Esophagus squamous epithelium (tissue), 5 donors: Measurements from ENCODE around the gene TMEM123. TPM values are rescaled to one million over a fixed set of nuclear protein-coding genes. Genes with fewer than 3 reads are reported as not detected.
A peak's percentile ranks its signal among the peaks of the same experiment; 100 is the strongest.

ENCODE experiments used
- DNase-seq: peaks from one replicate; lab custom pipeline; 2025; lab: John Stamatoyannopoulos, UW
- H3K27ac ChIP-seq, 4 donors: fragments of 200-600 bp; sonication (generic); one replicate each; pipeline ENCODE4 v1.5.1; 2016 to 2019; ENCODE audit warnings: mild to moderate bottlenecking in 1 of 4
- H3K27me3 ChIP-seq, 4 donors: fragments of 200-600 bp; sonication (generic); 1 replicate in 3 of 4; 2 replicates in 1 of 4; pipeline versions ENCODE4 v1.5.1 to v1.6.0; 2017 to 2021; ENCODE audit warnings: antibody characterized with exemption in 1 of 4
- H3K36me3 ChIP-seq, 3 donors: fragments of 200-600 bp; sonication (generic); one replicate each; pipeline ENCODE4 v1.5.1; 2016 to 2019
- H3K4me1 ChIP-seq, 3 donors: fragments of 200-600 bp; sonication (generic); one replicate each; pipeline ENCODE4 v1.5.1; 2017 to 2019
- H3K4me3 ChIP-seq, 4 donors: fragments of 200-600 bp; sonication (generic); 1 replicate in 3 of 4; 2 replicates in 1 of 4; pipeline ENCODE4 v1.5.1; 2016 to 2019; ENCODE audit warnings: mild to moderate bottlenecking in 2 of 4, moderate library complexity in 1 of 4
- H3K9me3 ChIP-seq, 3 donors: fragments of 200-600 bp; sonication (generic); one replicate each; pipeline ENCODE4 v1.5.1; 2016 to 2019
- POLR2A ChIP-seq, 4 donors: fragments of 450-650 bp; IDR thresholded peaks; one replicate each; pipeline ENCODE4 v1.6.1; 2017; ENCODE audit warnings: antibody characterized with exemption in 4 of 4, mild to moderate bottlenecking in 4 of 4, moderate library complexity in 3 of 4
- WGBS, 2 donors: methylation state at CpG; one replicate each; pipeline ENCODE4 v1.1.5; 2018; 5-methylcytosine and 5-hydroxymethylcytosine counted together
- intact Hi-C: fragments of 100-400 bp; cut with DNase I; formaldehyde crosslinking; loops from one replicate; pipeline ENCODE4 v1.15.0; 2022
- total RNA-seq, 4 donors: library from RNA; depleted of rRNA; stranded (reverse); fragments of >200 nt; gene quantifications; one replicate each; pipeline ENCODE4 v1.1.0, GENCODE V29; 2016
- TF ChIP-seq, protein P1 (sequence below), 6 experiments: fragments of 450-650 bp in 4 of 6; fragments of 200-600 bp in 2 of 6; sonication (generic) in 2 of 6; IDR thresholded peaks; one replicate each; pipeline ENCODE4 v1.5.1; 2016 to 2019; ENCODE audit warnings: antibody characterized with exemption in 6 of 6, mild to moderate bottlenecking in 4 of 6, moderate library complexity in 4 of 6
- donor health status: DM: yes; HTN: yes; CAD: no.

TMEM123 gene
- total RNA-seq, 4 donors from 2014 or later: 53.2 to 152 (median 128) TPM

DNA sequence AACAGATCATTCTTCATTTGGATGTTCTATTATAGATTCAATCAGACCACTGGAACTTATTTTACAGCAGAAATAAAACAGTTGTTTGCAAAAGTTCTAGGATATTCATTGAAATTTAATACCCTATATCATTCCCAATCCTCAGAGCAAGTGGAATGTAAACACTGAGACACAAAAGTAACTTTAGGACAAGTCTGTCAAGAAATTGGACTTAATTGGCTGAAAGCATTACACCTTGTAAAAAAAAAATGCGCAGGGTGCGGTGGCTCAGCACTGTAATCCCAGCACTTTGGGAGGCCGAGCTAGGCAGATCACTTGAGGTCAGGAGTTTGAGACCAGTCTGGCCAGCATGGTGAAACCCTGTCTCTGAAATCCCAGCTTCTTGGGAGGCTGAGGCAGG, 29.9 kb upstream of the TMEM123 start:
- no peak for DNase-seq
- H3K4me3 ChIP-seq: no peak overlapping the region
- H3K27me3 ChIP-seq: no peaks in the 10 kb centered on the region
- H3K4me1 ChIP-seq: peaks cover 0 to 19% (median 0%) of the 10 kb centered on the region in 3 donors
- H3K9me3 ChIP-seq: no peaks in the 10 kb centered on the region
- 66 to 85% methylated on average over 2 of the region's 3 CpGs for WGBS, 2 donors
- H3K27ac ChIP-seq: no peak overlapping the region
- intact Hi-C loops: no loop called here
- TF ChIP-seq, protein P1, sequence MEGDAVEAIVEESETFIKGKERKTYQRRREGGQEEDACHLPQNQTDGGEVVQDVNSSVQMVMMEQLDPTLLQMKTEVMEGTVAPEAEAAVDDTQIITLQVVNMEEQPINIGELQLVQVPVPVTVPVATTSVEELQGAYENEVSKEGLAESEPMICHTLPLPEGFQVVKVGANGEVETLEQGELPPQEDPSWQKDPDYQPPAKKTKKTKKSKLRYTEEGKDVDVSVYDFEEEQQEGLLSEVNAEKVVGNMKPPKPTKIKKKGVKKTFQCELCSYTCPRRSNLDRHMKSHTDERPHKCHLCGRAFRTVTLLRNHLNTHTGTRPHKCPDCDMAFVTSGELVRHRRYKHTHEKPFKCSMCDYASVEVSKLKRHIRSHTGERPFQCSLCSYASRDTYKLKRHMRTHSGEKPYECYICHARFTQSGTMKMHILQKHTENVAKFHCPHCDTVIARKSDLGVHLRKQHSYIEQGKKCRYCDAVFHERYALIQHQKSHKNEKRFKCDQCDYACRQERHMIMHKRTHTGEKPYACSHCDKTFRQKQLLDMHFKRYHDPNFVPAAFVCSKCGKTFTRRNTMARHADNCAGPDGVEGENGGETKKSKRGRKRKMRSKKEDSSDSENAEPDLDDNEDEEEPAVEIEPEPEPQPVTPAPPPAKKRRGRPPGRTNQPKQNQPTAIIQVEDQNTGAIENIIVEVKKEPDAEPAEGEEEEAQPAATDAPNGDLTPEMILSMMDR (IDR thresholded peaks at IDR 0.05): no peak
- H3K36me3 ChIP-seq: no peaks in the 10 kb centered on the region

DNA sequence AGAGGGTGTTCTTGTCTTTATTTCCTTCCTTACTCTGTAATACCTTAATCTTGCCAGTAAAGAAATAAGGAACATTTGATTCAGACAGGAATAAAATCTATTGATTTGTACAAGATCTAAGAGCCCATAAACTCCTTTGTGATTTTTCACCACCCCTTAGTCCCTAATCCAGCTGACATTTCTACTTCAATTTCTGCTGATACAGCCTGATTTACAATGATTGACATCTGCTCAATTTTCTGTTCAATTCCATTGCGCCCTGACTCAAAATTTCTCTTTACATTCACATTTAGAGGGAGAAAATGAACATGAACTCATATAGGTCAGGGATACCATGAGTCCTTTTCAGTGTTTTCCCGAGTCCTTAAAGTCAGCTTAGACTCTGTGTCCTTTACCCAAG, 27.2 kb upstream of the TMEM123 start:
- Histone ChIP-seq H3K9me3 (no peaks in the 10 kb centered on the region), H3K4me3 (no peak overlapping the region), H3K4me1 (peaks cover 0 to 35% (median 5%) of the 10 kb centered on the region in 3 donors), H3K36me3 (no peaks in the 10 kb centered on the region), H3K27me3 (no peaks in the 10 kb centered on the region), H3K27ac (no peak overlapping the region)
- intact Hi-C loops: no loop called here
- 96 to 97% methylated on average over 2 of the region's 2 CpGs for WGBS, 2 donors
- TF ChIP-seq POLR2A (IDR thresholded peaks at IDR 0.05): no peak
- TF ChIP-seq, protein P1 (IDR thresholded peaks at IDR 0.05): no peak
- DNase-seq: no peak

DNA sequence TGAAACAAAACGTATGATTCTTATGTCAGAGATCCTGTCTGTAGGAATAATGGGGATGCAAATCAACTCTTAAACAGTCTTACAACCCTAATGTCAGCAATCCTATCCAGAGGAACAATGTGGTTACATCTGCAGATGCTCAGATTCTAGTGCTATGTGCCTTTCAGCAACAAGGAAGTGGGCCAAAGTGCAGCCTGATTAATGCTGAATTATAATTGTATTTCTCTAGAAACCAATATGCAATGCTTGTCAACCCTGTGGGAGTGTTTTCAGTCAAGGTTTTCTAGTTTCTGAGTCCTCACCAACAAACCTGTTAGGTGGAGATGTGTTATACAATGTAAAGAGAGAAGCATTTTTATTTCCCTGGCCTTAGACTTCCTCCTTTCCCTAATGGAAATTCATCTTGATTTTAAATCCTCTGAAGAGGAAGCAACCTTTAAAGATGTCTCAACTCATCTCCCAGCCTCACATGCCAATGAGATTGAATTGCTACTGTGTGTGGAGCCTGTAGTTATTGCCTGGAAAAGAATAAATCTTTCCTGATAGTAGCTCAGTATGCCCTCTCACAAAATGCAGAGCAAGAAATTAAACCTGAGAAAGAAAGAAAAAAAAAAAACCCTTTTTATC, 26.2 kb upstream of the TMEM123 start:
- H3K4me1 ChIP-seq: peaks cover 0 to 35% (median 5%) of the 10 kb centered on the region in 3 donors
- intact Hi-C loops: no loop called here
- no peaks in the 10 kb centered on the region for H3K27me3 ChIP-seq
- no peaks in the 10 kb centered on the region for H3K36me3 ChIP-seq
- WGBS, 2 donors: 57 to 82% methylated on average over 1 of the region's 1 CpG
- no peak for DNase-seq
- no peak overlapping the region for H3K27ac ChIP-seq
- TF ChIP-seq POLR2A (IDR thresholded peaks at IDR 0.05): no peak
- TF ChIP-seq, protein P1 (IDR thresholded peaks at IDR 0.05): no peak
- no peaks in the 10 kb centered on the region for H3K9me3 ChIP-seq
- no peak overlapping the region for H3K4me3 ChIP-seq

DNA sequence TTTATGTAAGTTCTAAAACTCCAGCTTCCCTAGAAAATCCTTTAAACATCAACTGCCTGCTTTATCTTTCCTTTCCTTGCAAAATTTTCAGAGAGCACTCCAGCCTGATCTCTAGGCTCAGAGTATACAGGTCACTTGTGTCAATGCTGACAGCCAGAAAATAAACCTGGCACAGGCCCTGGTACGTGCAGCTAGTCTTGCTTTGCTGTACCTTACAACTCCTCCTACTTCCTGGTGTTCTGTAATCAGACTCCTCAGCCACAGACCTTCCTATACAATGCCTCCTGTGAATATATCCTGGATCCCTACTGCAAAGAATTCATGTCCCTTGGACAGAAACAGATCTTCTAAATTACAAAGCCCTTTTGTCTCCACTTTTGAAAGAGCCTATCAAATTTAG, 24.2 kb upstream of the TMEM123 start:
- 0 to 14% methylated on average over 1 of the region's 1 CpG for WGBS, 2 donors
- Histone ChIP-seq H3K4me3 (no peak overlapping the region), H3K9me3 (no peaks in the 10 kb centered on the region), H3K27ac (peak overlapping the region; percentile 32 to 56 (median 46)), H3K4me1 (peaks cover 0 to 35% (median 5%) of the 10 kb centered on the region in 3 donors), H3K36me3 (no peaks in the 10 kb centered on the region), H3K27me3 (no peaks in the 10 kb centered on the region)
- intact Hi-C loops: no loop called here
- no peak for DNase-seq
- no peak for TF ChIP-seq POLR2A (IDR thresholded peaks at IDR 0.05)
- TF ChIP-seq, protein P1 (IDR thresholded peaks at IDR 0.05): no peak

DNA sequence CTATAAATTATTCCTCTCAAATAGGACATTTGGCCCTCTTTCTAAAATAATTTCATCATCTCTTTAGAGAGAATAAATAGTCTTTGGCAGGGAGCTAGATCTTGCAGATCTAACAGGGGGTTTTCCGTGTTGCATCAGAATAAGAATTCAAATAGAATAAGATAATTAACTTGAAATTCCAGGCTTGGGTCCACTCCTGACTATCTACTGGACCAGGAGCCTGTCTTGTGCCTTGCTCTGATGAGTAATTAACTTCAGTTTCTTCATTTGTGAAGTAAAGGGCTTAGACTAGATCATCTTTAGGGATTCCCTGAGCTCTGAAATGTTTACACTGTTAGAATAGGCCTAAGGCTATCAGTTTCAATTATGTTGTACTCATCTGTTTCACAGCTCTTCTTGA, 23.5 kb upstream of the TMEM123 start:
- no peaks in the 10 kb centered on the region for H3K9me3 ChIP-seq
- H3K4me3 ChIP-seq: no peak overlapping the region
- TF ChIP-seq POLR2A (IDR thresholded peaks at IDR 0.05): no peak
- TF ChIP-seq, protein P1 (IDR thresholded peaks at IDR 0.05): no peak
- H3K4me1 ChIP-seq: peaks cover 0 to 37% (median 5%) of the 10 kb centered on the region in 3 donors
- 24 to 38% methylated on average over 1 of the region's 1 CpG for WGBS, 2 donors
- DNase-seq: no peak
- H3K36me3 ChIP-seq: no peaks in the 10 kb centered on the region
- peak overlapping the region in 1 of 4 donors; percentile 50 for H3K27ac ChIP-seq
- intact Hi-C loops: no loop called here
- H3K27me3 ChIP-seq: no peaks in the 10 kb centered on the region
